CD14-positive monocyte (primary cell): ENCODE results near the gene ARID1B. TPM values are rescaled to one million over a fixed set of nuclear protein-coding genes. Genes with fewer than 3 reads are reported as not detected.

Source experiments
- DNase-seq, 3 donors: peaks; one replicate each; pipeline ENCODE4 v3.0.0-alpha.2; 2011 to 2022
- H2AFZ ChIP-seq: 2 replicates; pipeline ENCODE4 v1.6.0; 2012; ENCODE audit warnings: mild to moderate bottlenecking, low read depth, low read length, inconsistent platforms; ENCODE audit not compliant: insufficient read depth, poor library complexity, severe bottlenecking
- H3K27ac ChIP-seq, 2 donors: 1 replicate in 1 of 2; 2 replicates in 1 of 2; pipeline ENCODE4 v1.5.1; 2012 to 2013; ENCODE audit warnings: low read length in 2 of 2, control low read depth in 1 of 2, inconsistent platforms in 1 of 2, low read depth in 1 of 2, mild to moderate bottlenecking in 1 of 2
- H3K27me3 ChIP-seq, 2 donors: one replicate each; pipeline versions ENCODE4 v1.6.0 to v1.6.1; 2011 to 2013; ENCODE audit warnings: low read length in 2 of 2; ENCODE audit not compliant: control insufficient read depth in 2 of 2, insufficient read depth in 2 of 2
- H3K36me3 ChIP-seq, 2 donors: replicated peaks in 1 of 2; 1 replicate in 1 of 2; 2 replicates in 1 of 2; pipeline versions ENCODE4 v1.5.1 to v1.6.1; 2012 to 2013; ENCODE audit warnings: low read length in 2 of 2, control low read depth in 1 of 2, inconsistent platforms in 1 of 2, mild to moderate bottlenecking in 1 of 2; ENCODE audit not compliant: insufficient read depth in 2 of 2, control insufficient read depth in 1 of 2
- H3K4me1 ChIP-seq, 2 donors: 1 replicate in 1 of 2; 2 replicates in 1 of 2; pipeline versions ENCODE4 v1.5.1 to v1.6.1; 2012 to 2013; ENCODE audit warnings: low read length in 2 of 2, control low read depth in 1 of 2, inconsistent platforms in 1 of 2, mild to moderate bottlenecking in 1 of 2, moderate library complexity in 1 of 2; ENCODE audit not compliant: insufficient read depth in 2 of 2, control insufficient read depth in 1 of 2
- H3K4me2 ChIP-seq: replicated peaks from 2 replicates; pipeline ENCODE3; 2012; ENCODE audit warnings: low read length, moderate library complexity, mild to moderate bottlenecking; ENCODE audit not compliant: poor library complexity, severe bottlenecking; ENCODE audit errors: extremely low read depth
- H3K4me3 ChIP-seq, 3 experiments: fragments of 200-600 bp in 1 of 3; sonication (generic) in 1 of 3; replicated peaks in 1 of 3; 1 replicate in 2 of 3; 2 replicates in 1 of 3; pipeline ENCODE4 v1.5.1; 2011 to 2013; ENCODE audit warnings: low read length in 3 of 3, mild to moderate bottlenecking in 3 of 3, control low read depth in 2 of 3, low read depth in 2 of 3, inconsistent platforms in 1 of 3, moderate library complexity in 1 of 3
- H3K79me2 ChIP-seq: 2 replicates; pipeline ENCODE4 v1.6.0; 2012; ENCODE audit warnings: mild to moderate bottlenecking, control low read depth, inconsistent platforms, low read length, moderate library complexity; ENCODE audit not compliant: insufficient read depth
- H3K9ac ChIP-seq: 2 replicates; pipeline ENCODE4 v1.6.0; 2017; ENCODE audit warnings: low read length, mild to moderate bottlenecking; ENCODE audit not compliant: insufficient read depth, poor library complexity, severe bottlenecking
- H3K9me3 ChIP-seq, 2 donors: replicated peaks in 1 of 2; 1 replicate in 1 of 2; 2 replicates in 1 of 2; pipeline versions ENCODE4 v1.5.1 to v1.6.1; 2012 to 2013; ENCODE audit warnings: low read length in 2 of 2, control low read depth in 1 of 2; ENCODE audit not compliant: control insufficient read depth in 1 of 2, insufficient read depth in 1 of 2
- H4K20me1 ChIP-seq: 2 replicates; pipeline ENCODE4 v1.6.0; 2012; ENCODE audit warnings: mild to moderate bottlenecking, low read length, control low read depth, moderate library complexity; ENCODE audit not compliant: insufficient read depth
- H3K27ac Mint-ChIP-seq, 7 donors: one replicate each; pipeline ENCODE4 v1.8.0; 2020; ENCODE audit warnings: mild to moderate bottlenecking in 7 of 7, mixed read lengths in 7 of 7, moderate library complexity in 6 of 7, inconsistent platforms in 2 of 7
- H3K27me3 Mint-ChIP-seq, 3 donors: one replicate each; pipeline ENCODE4 v1.8.0; 2021 to 2022; ENCODE audit warnings: low read depth in 3 of 3, mild to moderate bottlenecking in 3 of 3, mixed read lengths in 3 of 3, moderate library complexity in 3 of 3, inconsistent platforms in 1 of 3
- H3K36me3 Mint-ChIP-seq, 2 donors: one replicate each; pipeline ENCODE4 v1.8.0; 2020; ENCODE audit warnings: mixed read lengths in 2 of 2, inconsistent platforms in 1 of 2, mild to moderate bottlenecking in 1 of 2
- H3K4me1 Mint-ChIP-seq: one replicate; pipeline ENCODE4 v1.8.0; 2020; ENCODE audit warnings: mild to moderate bottlenecking, mixed read lengths
- H3K4me3 Mint-ChIP-seq, 2 donors: one replicate each; pipeline ENCODE4 v1.8.0; 2020; ENCODE audit warnings: mild to moderate bottlenecking in 2 of 2, mixed read lengths in 2 of 2, moderate library complexity in 1 of 2
- H3K9me3 Mint-ChIP-seq, 7 donors: one replicate each; pipeline ENCODE4 v1.8.0; 2020 to 2022; ENCODE audit warnings: mixed read lengths in 7 of 7, mild to moderate bottlenecking in 6 of 7, moderate library complexity in 6 of 7, inconsistent platforms in 2 of 7
- WGBS: methylation state at CpG from one replicate; pipeline ENCODE4 v1.1.5; 2013; ENCODE audit warnings: missing lambda C conversion rate; ENCODE audit not compliant: insufficient coverage; 5-methylcytosine and 5-hydroxymethylcytosine counted together
- intact Hi-C, 2 donors: fragments of 100-400 bp; cut with micrococcal nuclease; formaldehyde crosslinking; loops; one replicate each; pipeline versions ENCODE4 v1.15.0 to v1.15.1; 2023
- polyA plus RNA-seq, 3 donors: library from polyadenylated mRNA; depleted of rRNA in 1 of 3; unstranded in 2 of 3; stranded (reverse) in 1 of 3; fragments of 300-500 nt in 2 of 3; fragments of >200 nt in 1 of 3; fragmentation: Illumina TruSeq in 2 of 3; gene quantifications; 1 replicate in 2 of 3; 2 replicates in 1 of 3; pipeline ENCODE4 v1.2.3, GENCODE V29; 2012 to 2021
- TF ChIP-seq, protein P1 (sequence below): fragments of 200-600 bp; IDR thresholded peaks from one replicate; pipeline ENCODE4 v1.8.0; 2022; ENCODE audit warnings: antibody characterized with exemption, mild to moderate bottlenecking

Gene ARID1B
- polyA plus RNA-seq, 3 donors = 3.2 to 22.1 (median 3.8) TPM

DNA sequence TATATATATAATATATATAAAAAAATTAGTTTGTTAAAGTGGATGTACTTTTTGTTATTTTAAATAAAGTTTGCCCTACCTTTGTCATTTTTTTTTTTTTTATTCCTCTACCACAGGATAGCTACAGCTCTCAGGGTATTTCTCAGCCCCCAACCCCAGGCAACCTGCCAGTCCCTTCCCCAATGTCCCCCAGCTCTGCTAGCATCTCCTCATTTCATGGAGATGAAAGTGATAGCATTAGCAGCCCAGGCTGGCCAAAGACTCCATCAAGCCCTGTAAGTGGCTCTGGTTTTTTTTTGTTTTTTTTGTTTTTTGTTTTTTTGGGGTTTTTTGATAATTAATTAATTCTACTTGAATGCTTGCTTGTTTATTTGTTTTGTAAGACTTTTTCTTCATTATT, 397.6 kb downstream of the ARID1B start:
- H3K9ac ChIP-seq = no peak overlapping the region
- no peaks in the 10 kb centered on the region for H3K79me2 ChIP-seq
- Mint-ChIP-seq H3K27me3 (no peaks in the 10 kb centered on the region), H3K27ac (peak overlapping the region in 1 of 7 donors; percentile 69), H3K4me1 (peaks cover 9% of the 10 kb centered on the region), H3K4me3 (no peak overlapping the region), H3K36me3 (peaks cover 27 to 29% of the 10 kb centered on the region in 2 donors), H3K9me3 (no peaks in the 10 kb centered on the region)
- no peak overlapping the region for H3K4me2 ChIP-seq
- H3K4me3 ChIP-seq = no peak overlapping the region
- no peak for DNase-seq
- intact Hi-C loops = no loop called here
- no peak overlapping the region for H2AFZ ChIP-seq
- H3K4me1 ChIP-seq = peaks cover 0 to 4% of the 10 kb centered on the region in 2 donors
- TF ChIP-seq, protein P1, sequence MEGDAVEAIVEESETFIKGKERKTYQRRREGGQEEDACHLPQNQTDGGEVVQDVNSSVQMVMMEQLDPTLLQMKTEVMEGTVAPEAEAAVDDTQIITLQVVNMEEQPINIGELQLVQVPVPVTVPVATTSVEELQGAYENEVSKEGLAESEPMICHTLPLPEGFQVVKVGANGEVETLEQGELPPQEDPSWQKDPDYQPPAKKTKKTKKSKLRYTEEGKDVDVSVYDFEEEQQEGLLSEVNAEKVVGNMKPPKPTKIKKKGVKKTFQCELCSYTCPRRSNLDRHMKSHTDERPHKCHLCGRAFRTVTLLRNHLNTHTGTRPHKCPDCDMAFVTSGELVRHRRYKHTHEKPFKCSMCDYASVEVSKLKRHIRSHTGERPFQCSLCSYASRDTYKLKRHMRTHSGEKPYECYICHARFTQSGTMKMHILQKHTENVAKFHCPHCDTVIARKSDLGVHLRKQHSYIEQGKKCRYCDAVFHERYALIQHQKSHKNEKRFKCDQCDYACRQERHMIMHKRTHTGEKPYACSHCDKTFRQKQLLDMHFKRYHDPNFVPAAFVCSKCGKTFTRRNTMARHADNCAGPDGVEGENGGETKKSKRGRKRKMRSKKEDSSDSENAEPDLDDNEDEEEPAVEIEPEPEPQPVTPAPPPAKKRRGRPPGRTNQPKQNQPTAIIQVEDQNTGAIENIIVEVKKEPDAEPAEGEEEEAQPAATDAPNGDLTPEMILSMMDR = no peak
- no peak overlapping the region for H3K27ac ChIP-seq
- peaks cover 22 to 42% of the 10 kb centered on the region in 2 donors for H3K36me3 ChIP-seq
- no peaks in the 10 kb centered on the region for H3K9me3 ChIP-seq
- H3K27me3 ChIP-seq = no peaks in the 10 kb centered on the region
- H4K20me1 ChIP-seq = no peaks in the 10 kb centered on the region

- H3K4me2 ChIP-seq = no peak overlapping the region
- H3K4me1 ChIP-seq = no peaks in the 10 kb centered on the region
- H3K9me3 ChIP-seq = no peaks in the 10 kb centered on the region
- H2AFZ ChIP-seq = no peak overlapping the region
- no peak overlapping the region for H3K27ac ChIP-seq
- no peak for DNase-seq
- no peak overlapping the region for H3K4me3 Mint-ChIP-seq
- H3K4me3 ChIP-seq = no peak overlapping the region
- H3K27me3 ChIP-seq = no peaks in the 10 kb centered on the region
- intact Hi-C loops = no loop called here
- peaks cover 37 to 41% of the 10 kb centered on the region in 2 donors for H3K36me3 Mint-ChIP-seq
- peaks cover 39 to 43% of the 10 kb centered on the region in 2 donors for H3K36me3 ChIP-seq
- no peak overlapping the region for H3K27ac Mint-ChIP-seq
- no peaks in the 10 kb centered on the region for H3K27me3 Mint-ChIP-seq
- TF ChIP-seq, protein P1 = no peak
- no peaks in the 10 kb centered on the region for H3K79me2 ChIP-seq
- no peaks in the 10 kb centered on the region for H3K9me3 Mint-ChIP-seq
- no peak overlapping the region for H3K9ac ChIP-seq
- no peaks in the 10 kb centered on the region for H3K4me1 Mint-ChIP-seq
- 100% methylated on average over 5 of the region's 15 CpGs for WGBS
- H4K20me1 ChIP-seq = no peaks in the 10 kb centered on the region
Observed at GRCh38 chr6:157177731-157178336, 400.7 kb downstream of the ARID1B start.
